A549 (cell line): Measurements from ENCODE around the gene SERINC5.

Source experiments
- CHD2 ChIP-seq: fragments of 150-350 bp; IDR thresholded peaks from 2 replicates; pipeline ENCODE4 v1.6.1; 2014; ENCODE audit warnings: low read length; ENCODE audit not compliant: partially characterized antibody
- EP300 ChIP-seq, 2 experiments: fragments of >200 bp; sonication (Bioruptor Twin); formaldehyde crosslinking; IDR thresholded peaks; 2 replicates in 1 of 2; 3 replicates in 1 of 2; pipeline ENCODE4 v1.6.1; 2016 to 2017
- FOSB ChIP-seq: fragments of 250-450 bp; sonication (Bioruptor Pico); IDR thresholded peaks from 2 replicates; pipeline ENCODE4 v1.5.0; 2020; ENCODE audit warnings: mild to moderate bottlenecking, moderate library complexity
- HDAC2 ChIP-seq: fragments of 200-600 bp; sonication (generic); IDR thresholded peaks from 2 replicates; pipeline ENCODE4 v1.6.1; 2016
- JUN ChIP-seq, 2 experiments: fragments of >200 bp; sonication (Bioruptor Twin); formaldehyde crosslinking; IDR thresholded peaks; 2 replicates in 1 of 2; 3 replicates in 1 of 2; pipeline ENCODE4 v1.6.1; 2016 to 2017
- MAZ ChIP-seq: fragments of 150-350 bp; IDR thresholded peaks from 2 replicates; pipeline ENCODE4 v1.6.1; 2014; ENCODE audit warnings: antibody characterized with exemption, low read depth, low read length, borderline replicate concordance
- POLR2A ChIP-seq: IDR thresholded peaks from 2 replicates; pipeline ENCODE4 v1.6.1; 2012; ENCODE audit warnings: mild to moderate bottlenecking, low read length
- RCOR1 ChIP-seq: fragments of 150-350 bp; IDR thresholded peaks from 2 replicates; pipeline ENCODE4 v1.6.1; 2014; ENCODE audit warnings: antibody characterized with exemption, low read length, low read depth
- RFX5 ChIP-seq: fragments of 450-650 bp; IDR thresholded peaks from 2 replicates; pipeline ENCODE4 v1.7.1; 2014; ENCODE audit warnings: antibody characterized with exemption, mild to moderate bottlenecking, moderate library complexity
- RNF2 ChIP-seq: fragments of 200-600 bp; sonication (generic); IDR thresholded peaks from 2 replicates; pipeline ENCODE4 v1.6.1; 2016; ENCODE audit warnings: low read depth, mild to moderate bottlenecking, antibody characterized with exemption, moderate library complexity, borderline replicate concordance
- TF ChIP-seq, protein P1 (sequence below): IDR thresholded peaks from 2 replicates; pipeline ENCODE4 v1.6.1; 2012
- TF ChIP-seq, protein P2 (sequence below): fragments of >200 bp; sonication (Bioruptor Twin); formaldehyde crosslinking; IDR thresholded peaks from 3 replicates; pipeline ENCODE4 v1.5.1; 2016

DNA sequence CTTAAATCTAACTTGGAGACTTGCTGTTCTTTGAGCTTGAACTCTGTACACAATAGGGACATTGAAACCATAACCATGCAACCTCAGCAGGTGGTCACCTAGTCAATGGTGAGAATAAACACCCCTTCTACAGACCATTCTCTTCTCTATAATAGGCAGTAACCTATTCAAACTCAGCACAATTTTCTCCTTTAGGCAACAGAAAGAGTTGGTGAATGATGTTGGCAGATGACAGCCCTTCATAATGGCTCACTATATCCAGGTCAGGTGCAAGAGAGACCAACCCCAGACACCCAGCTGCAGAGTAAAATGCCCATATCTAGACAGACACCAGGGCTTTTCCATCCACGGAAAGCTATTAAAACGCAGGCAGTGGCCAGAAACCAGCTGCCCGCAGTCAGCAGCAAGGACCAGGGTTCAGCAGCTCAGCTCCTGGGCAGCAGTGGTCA lies 106.7 kb downstream of the SERINC5 start:
- TF ChIP-seq JUN (IDR thresholded peaks at IDR 0.05) (no peak), FOSB (CRISPR knock-in tag) (no peak), RNF2 (no peak), POLR2A (no peak), CHD2 (no peak), EP300 (IDR thresholded peaks at IDR 0.05) (no peak), HDAC2 (no peak), RFX5 (no peak), RCOR1 (no peak), MAZ (no peak)
- TF ChIP-seq, protein P1, sequence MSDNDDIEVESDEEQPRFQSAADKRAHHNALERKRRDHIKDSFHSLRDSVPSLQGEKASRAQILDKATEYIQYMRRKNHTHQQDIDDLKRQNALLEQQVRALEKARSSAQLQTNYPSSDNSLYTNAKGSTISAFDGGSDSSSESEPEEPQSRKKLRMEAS: no peak
- TF ChIP-seq, protein P2, sequence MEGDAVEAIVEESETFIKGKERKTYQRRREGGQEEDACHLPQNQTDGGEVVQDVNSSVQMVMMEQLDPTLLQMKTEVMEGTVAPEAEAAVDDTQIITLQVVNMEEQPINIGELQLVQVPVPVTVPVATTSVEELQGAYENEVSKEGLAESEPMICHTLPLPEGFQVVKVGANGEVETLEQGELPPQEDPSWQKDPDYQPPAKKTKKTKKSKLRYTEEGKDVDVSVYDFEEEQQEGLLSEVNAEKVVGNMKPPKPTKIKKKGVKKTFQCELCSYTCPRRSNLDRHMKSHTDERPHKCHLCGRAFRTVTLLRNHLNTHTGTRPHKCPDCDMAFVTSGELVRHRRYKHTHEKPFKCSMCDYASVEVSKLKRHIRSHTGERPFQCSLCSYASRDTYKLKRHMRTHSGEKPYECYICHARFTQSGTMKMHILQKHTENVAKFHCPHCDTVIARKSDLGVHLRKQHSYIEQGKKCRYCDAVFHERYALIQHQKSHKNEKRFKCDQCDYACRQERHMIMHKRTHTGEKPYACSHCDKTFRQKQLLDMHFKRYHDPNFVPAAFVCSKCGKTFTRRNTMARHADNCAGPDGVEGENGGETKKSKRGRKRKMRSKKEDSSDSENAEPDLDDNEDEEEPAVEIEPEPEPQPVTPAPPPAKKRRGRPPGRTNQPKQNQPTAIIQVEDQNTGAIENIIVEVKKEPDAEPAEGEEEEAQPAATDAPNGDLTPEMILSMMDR: no peak
